Natural killer cell (primary cell): ENCODE data around the gene GPR179. TPM values are rescaled to one million over a fixed set of nuclear protein-coding genes. Genes with fewer than 3 reads are reported as not detected.

Experiments used
- ATAC-seq, 3 donors: fragments of 150-1000 bp in 2 of 3; fragments of 200-7000 bp in 1 of 3; cut with Tn5 transposase; 1 replicate in 1 of 3; 2 replicates in 2 of 3; pipeline ENCODE4 v1.10.0; 2021; ENCODE audit warnings: mild to moderate bottlenecking in 2 of 3, moderate library complexity in 2 of 3
- DNase-seq, 2 donors: peaks; one replicate each; pipeline versions ENCODE4 v3.0.0 to v3.0.0-alpha.2; 2013 to 2021; ENCODE audit warnings: mixed read lengths in 1 of 2
- H3K27ac ChIP-seq: one replicate; pipeline ENCODE4 v1.5.1; 2013; ENCODE audit warnings: mild to moderate bottlenecking, low read length
- H3K27me3 ChIP-seq: one replicate; pipeline ENCODE4 v1.6.1; 2013; ENCODE audit warnings: low read length; ENCODE audit not compliant: control insufficient read depth, insufficient read depth
- H3K36me3 ChIP-seq: one replicate; pipeline ENCODE4 v1.6.1; 2013; ENCODE audit warnings: low read length; ENCODE audit not compliant: control insufficient read depth, insufficient read depth
- H3K4me1 ChIP-seq: one replicate; pipeline ENCODE4 v1.6.1; 2013; ENCODE audit warnings: low read length; ENCODE audit not compliant: control insufficient read depth, insufficient read depth
- H3K4me3 ChIP-seq: one replicate; pipeline ENCODE4 v1.5.1; 2013; ENCODE audit warnings: low read length
- H3K9me3 ChIP-seq: one replicate; pipeline ENCODE4 v1.6.1; 2013; ENCODE audit warnings: low read length; ENCODE audit not compliant: control insufficient read depth, insufficient read depth
- H3K27ac Mint-ChIP-seq, 2 donors: one replicate each; pipeline ENCODE4 v1.8.0; 2022; ENCODE audit warnings: mild to moderate bottlenecking in 2 of 2, mixed read lengths in 2 of 2, moderate library complexity in 1 of 2
- H3K27me3 Mint-ChIP-seq, 2 donors: one replicate each; pipeline ENCODE4 v1.8.0; 2022; ENCODE audit warnings: low read depth in 2 of 2, mixed read lengths in 2 of 2
- H3K36me3 Mint-ChIP-seq: one replicate; pipeline ENCODE4 v1.8.0; 2022; ENCODE audit warnings: mixed read lengths
- H3K4me1 Mint-ChIP-seq, 2 donors: one replicate each; pipeline ENCODE4 v1.8.0; 2022; ENCODE audit warnings: mixed read lengths in 2 of 2
- H3K4me3 Mint-ChIP-seq: one replicate; pipeline ENCODE4 v1.8.0; 2022; ENCODE audit warnings: mild to moderate bottlenecking, moderate library complexity, mixed read lengths
- H3K9me3 Mint-ChIP-seq, 2 donors: one replicate each; pipeline ENCODE4 v1.8.0; 2022; ENCODE audit warnings: mixed read lengths in 2 of 2
- CTCF ChIP-seq: fragments of 200-600 bp; IDR thresholded peaks from one replicate; pipeline ENCODE4 v1.8.0; 2022; ENCODE audit warnings: antibody characterized with exemption
- WGBS: methylation state at CpG from one replicate; pipeline ENCODE4 v1.1.7; 2013; ENCODE audit warnings: missing lambda C conversion rate; ENCODE audit not compliant: insufficient coverage; 5-methylcytosine and 5-hydroxymethylcytosine counted together
- intact Hi-C: fragments of 100-400 bp; cut with micrococcal nuclease; formaldehyde crosslinking; loops from one replicate; pipeline ENCODE4 v1.14.2; 2022
- total RNA-seq, 4 donors: library from RNA; stranded (reverse); fragments of 120-200 nt in 1 of 4; gene quantifications; one replicate each; pipeline versions ENCODE4 v1.2.3 to v1.2.4, GENCODE V29; 2013 to 2022

The GPR179 gene
- total RNA-seq, 3 donors from 2014 or later (not counting 1 experiment from before 2014, with no cell fraction given), result not detected

- ATAC-seq (no peak), DNase-seq (no peak)
- intact Hi-C loops, result no loop called here
- 85% methylated on average over 18 of the region's 18 CpGs for WGBS
- no peaks in the 10 kb centered on the region for H3K9me3 Mint-ChIP-seq
- TF ChIP-seq CTCF, result no peak
- Histone ChIP-seq H3K9me3 (no peaks in the 10 kb centered on the region), H3K27ac (no peak overlapping the region), H3K4me1 (no peaks in the 10 kb centered on the region), H3K4me3 (no peak overlapping the region), H3K36me3 (no peaks in the 10 kb centered on the region), H3K27me3 (no peaks in the 10 kb centered on the region)
- peaks cover 0 to 4% of the 10 kb centered on the region in 2 donors for H3K27me3 Mint-ChIP-seq
- H3K27ac Mint-ChIP-seq, result no peak overlapping the region
- H3K36me3 Mint-ChIP-seq, result no peaks in the 10 kb centered on the region
- H3K4me1 Mint-ChIP-seq, result no peaks in the 10 kb centered on the region
- H3K4me3 Mint-ChIP-seq, result no peak overlapping the region
Observed at GRCh38 chr17:38342886-38343607, 709 bp downstream of the GPR179 start.

- intact Hi-C loops, result no loop called here
- WGBS, result 78% methylated on average over 5 of the region's 5 CpGs
- H3K9me3 Mint-ChIP-seq, result no peaks in the 10 kb centered on the region
- peaks cover 0 to 4% of the 10 kb centered on the region in 2 donors for H3K27me3 Mint-ChIP-seq
- TF ChIP-seq CTCF, result no peak
- Histone ChIP-seq H3K4me3 (no peak overlapping the region), H3K9me3 (no peaks in the 10 kb centered on the region), H3K36me3 (no peaks in the 10 kb centered on the region), H3K4me1 (no peaks in the 10 kb centered on the region), H3K27me3 (no peaks in the 10 kb centered on the region), H3K27ac (no peak overlapping the region)
- DNase-seq (no peak), ATAC-seq (no peak)
- no peak overlapping the region for H3K4me3 Mint-ChIP-seq
- no peaks in the 10 kb centered on the region for H3K36me3 Mint-ChIP-seq
- H3K27ac Mint-ChIP-seq, result no peak overlapping the region
- H3K4me1 Mint-ChIP-seq, result no peaks in the 10 kb centered on the region
Observed at GRCh38 chr17:38341035-38341721, 2.6 kb downstream of the GPR179 start.

GRCh38 chr17:38339891-38340290, 3.9 kb downstream of the GPR179 start:
- Mint-ChIP-seq H3K4me3 (no peak overlapping the region), H3K4me1 (no peaks in the 10 kb centered on the region), H3K36me3 (no peaks in the 10 kb centered on the region), H3K27me3 (peaks cover 0 to 4% of the 10 kb centered on the region in 2 donors), H3K27ac (no peak overlapping the region), H3K9me3 (no peaks in the 10 kb centered on the region)
- no peaks in the 10 kb centered on the region for H3K9me3 ChIP-seq
- no peak for TF ChIP-seq CTCF
- H3K4me1 ChIP-seq, result no peaks in the 10 kb centered on the region
- H3K36me3 ChIP-seq, result no peaks in the 10 kb centered on the region
- no peak for ATAC-seq
- no peak for DNase-seq
- no peak overlapping the region for H3K27ac ChIP-seq
- H3K4me3 ChIP-seq, result no peak overlapping the region
- intact Hi-C loops, result no loop called here
- no peaks in the 10 kb centered on the region for H3K27me3 ChIP-seq
